Progenitor cell of endocrine pancreas (in vitro differentiated cells): ENCODE measurements around the gene RPS18. TPM values are rescaled to one million over a fixed set of nuclear protein-coding genes. Genes with fewer than 3 reads are reported as not detected.

Experiments
- DNase-seq: peaks from one replicate; pipeline ENCODE4 v3.0.0; 2021; ENCODE audit warnings: low spot score; ENCODE audit not compliant: unreplicated experiment
- H3K27ac Mint-ChIP-seq: 2 replicates; pipeline ENCODE4 v1.8.0; 2021; ENCODE audit warnings: mild to moderate bottlenecking, moderate library complexity, mixed read lengths
- H3K27me3 Mint-ChIP-seq: 2 replicates; pipeline ENCODE4 v1.8.0; 2021; ENCODE audit warnings: mixed read lengths
- H3K36me3 Mint-ChIP-seq: 2 replicates; pipeline ENCODE4 v1.8.0; 2022; ENCODE audit warnings: mixed read lengths; ENCODE audit not compliant: insufficient read depth
- H3K4me1 Mint-ChIP-seq: 2 replicates; pipeline ENCODE4 v1.8.0; 2021; ENCODE audit warnings: low read depth, mixed read lengths
- H3K4me3 Mint-ChIP-seq: 2 replicates; pipeline ENCODE4 v1.8.0; 2021; ENCODE audit warnings: low read depth, mild to moderate bottlenecking, moderate library complexity, mixed read lengths
- H3K9me3 Mint-ChIP-seq: 2 replicates; pipeline ENCODE4 v1.8.0; 2021; ENCODE audit warnings: low read depth, mixed read lengths
- total RNA-seq: library from RNA; stranded (reverse); gene quantifications from 2 replicates; pipeline ENCODE4 v1.2.1, GENCODE V29; 2021
- TF ChIP-seq, protein P1 (sequence below): fragments of 200-600 bp; sonication (generic); IDR thresholded peaks from one replicate; pipeline ENCODE4 v1.5.0; 2021; ENCODE audit warnings: antibody characterized with exemption, mild to moderate bottlenecking; ENCODE audit not compliant: unreplicated experiment

RPS18 gene
- total RNA-seq, 1 donor from 2014 or later, result 1,974 TPM

DNA sequence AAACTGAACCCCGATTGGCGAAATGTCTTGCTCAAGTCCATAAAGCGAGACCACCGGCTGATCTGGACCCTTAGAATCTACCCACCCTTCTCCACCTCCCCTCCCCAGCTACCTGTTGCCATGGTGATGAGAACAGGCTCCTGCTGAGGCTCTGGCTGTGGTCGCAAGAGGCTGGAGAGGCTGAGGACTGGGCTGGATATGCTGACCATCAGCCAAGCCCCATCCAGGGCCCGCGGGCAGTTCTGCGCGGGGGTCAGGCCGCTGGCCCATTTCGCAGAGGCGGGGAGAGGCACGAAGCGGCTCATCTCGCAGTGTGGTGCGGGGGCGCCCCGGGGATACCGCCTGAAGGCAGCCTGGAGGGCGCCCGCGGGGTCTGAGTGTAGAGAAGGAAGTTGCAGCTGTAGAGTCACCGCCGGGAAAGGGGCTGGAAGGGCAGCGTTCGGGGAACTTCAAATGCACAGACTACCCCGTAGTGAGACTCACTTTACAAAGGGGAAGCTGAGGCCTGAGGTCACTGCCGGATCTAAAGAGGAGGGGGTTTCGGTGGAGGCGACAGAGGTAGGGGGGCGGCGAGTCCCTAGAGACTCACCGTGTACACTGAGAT is 41.3 kb downstream of the RPS18 start:
- Mint-ChIP-seq H3K4me1 (peaks cover 32% of the 10 kb centered on the region), H3K27ac (peak overlapping the region; percentile 88), H3K36me3 (peaks cover 11% of the 10 kb centered on the region), H3K9me3 (no peaks in the 10 kb centered on the region), H3K27me3 (peaks cover 3% of the 10 kb centered on the region), H3K4me3 (peak overlapping the region; percentile 85)
- TF ChIP-seq, protein P1, sequence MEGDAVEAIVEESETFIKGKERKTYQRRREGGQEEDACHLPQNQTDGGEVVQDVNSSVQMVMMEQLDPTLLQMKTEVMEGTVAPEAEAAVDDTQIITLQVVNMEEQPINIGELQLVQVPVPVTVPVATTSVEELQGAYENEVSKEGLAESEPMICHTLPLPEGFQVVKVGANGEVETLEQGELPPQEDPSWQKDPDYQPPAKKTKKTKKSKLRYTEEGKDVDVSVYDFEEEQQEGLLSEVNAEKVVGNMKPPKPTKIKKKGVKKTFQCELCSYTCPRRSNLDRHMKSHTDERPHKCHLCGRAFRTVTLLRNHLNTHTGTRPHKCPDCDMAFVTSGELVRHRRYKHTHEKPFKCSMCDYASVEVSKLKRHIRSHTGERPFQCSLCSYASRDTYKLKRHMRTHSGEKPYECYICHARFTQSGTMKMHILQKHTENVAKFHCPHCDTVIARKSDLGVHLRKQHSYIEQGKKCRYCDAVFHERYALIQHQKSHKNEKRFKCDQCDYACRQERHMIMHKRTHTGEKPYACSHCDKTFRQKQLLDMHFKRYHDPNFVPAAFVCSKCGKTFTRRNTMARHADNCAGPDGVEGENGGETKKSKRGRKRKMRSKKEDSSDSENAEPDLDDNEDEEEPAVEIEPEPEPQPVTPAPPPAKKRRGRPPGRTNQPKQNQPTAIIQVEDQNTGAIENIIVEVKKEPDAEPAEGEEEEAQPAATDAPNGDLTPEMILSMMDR, result no peak
- DNase-seq, result no peak

DNA sequence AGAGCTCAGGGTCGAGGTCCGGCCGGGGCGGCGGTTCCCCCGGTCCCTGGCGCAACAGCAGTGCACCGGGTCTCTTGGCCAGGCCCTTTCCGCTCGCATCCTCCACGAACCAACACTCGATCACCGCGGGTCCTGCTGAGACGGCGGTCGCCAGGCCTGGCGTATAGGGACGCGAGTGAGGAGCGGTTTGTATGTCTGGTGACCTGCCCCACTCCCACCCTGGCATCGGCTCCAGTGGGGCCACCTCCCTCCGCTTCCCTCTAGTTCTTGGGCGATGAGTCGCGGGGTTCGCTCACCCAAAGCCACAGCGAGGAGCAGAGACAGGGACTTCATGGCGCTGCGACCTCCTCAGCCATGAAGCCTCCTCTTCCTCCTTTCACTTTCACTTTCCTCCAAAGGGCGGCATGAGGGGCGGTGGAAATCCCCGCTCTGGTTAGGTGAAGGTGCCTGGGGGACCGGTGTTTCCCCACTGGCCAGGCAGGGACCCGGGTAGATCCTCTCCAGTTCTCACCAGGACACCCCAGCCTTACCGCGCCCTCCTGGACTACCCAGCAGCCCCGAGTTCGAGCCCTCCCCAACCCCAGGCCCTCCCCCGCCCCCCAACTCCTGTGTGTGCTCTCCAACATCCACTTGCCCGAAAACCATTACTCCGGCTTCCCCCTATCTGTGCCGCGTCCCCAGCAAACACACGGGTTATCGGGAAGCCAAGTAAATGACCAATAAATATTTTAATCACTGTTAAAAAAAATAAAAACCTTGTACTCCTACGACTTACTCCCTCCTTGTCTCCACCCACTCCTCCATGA is 42.0 kb downstream of the RPS18 start, which contains the start of gene TAPBP:
Gene TAPBP, minus strand, starts transcription at position 370 of the 806 bp plus-strand sequence. Its CDS starts 37 bp downstream, at position 333.
- H3K9me3 Mint-ChIP-seq, result no peaks in the 10 kb centered on the region
- peaks cover 38% of the 10 kb centered on the region for H3K4me1 Mint-ChIP-seq
- TF ChIP-seq, protein P1, result no peak
- peaks cover 3% of the 10 kb centered on the region for H3K27me3 Mint-ChIP-seq
- DNase-seq, result no peak
- peaks cover 15% of the 10 kb centered on the region for H3K36me3 Mint-ChIP-seq
- H3K27ac Mint-ChIP-seq, result peak within 1 kb of the TSS; percentile 88
- H3K4me3 Mint-ChIP-seq, result peak within 1 kb of the TSS; percentile 85

DNA sequence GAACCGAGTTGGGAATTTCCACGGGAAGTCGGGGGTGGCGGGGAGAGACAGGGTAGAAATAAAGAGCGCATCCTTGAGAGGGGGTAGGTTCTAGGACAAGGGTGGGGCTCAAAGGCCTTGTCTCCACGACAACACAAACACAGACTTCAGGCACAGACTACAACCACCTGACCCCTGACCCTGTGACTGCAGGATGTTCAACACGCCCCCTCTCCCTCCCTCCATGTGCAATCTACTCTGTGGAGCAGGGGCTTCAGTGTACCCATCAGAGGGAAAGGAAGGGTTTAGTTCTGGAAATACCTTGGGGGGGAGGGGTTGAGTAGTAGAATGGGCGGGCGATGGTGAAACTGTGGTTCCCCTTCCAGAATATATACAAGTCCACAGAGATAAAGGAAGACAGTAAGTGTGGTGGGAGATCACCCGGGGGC is 42.7 kb downstream of the RPS18 start:
- TF ChIP-seq, protein P1, result no peak
- Mint-ChIP-seq H3K9me3 (no peaks in the 10 kb centered on the region), H3K4me1 (peaks cover 40% of the 10 kb centered on the region)

DNA sequence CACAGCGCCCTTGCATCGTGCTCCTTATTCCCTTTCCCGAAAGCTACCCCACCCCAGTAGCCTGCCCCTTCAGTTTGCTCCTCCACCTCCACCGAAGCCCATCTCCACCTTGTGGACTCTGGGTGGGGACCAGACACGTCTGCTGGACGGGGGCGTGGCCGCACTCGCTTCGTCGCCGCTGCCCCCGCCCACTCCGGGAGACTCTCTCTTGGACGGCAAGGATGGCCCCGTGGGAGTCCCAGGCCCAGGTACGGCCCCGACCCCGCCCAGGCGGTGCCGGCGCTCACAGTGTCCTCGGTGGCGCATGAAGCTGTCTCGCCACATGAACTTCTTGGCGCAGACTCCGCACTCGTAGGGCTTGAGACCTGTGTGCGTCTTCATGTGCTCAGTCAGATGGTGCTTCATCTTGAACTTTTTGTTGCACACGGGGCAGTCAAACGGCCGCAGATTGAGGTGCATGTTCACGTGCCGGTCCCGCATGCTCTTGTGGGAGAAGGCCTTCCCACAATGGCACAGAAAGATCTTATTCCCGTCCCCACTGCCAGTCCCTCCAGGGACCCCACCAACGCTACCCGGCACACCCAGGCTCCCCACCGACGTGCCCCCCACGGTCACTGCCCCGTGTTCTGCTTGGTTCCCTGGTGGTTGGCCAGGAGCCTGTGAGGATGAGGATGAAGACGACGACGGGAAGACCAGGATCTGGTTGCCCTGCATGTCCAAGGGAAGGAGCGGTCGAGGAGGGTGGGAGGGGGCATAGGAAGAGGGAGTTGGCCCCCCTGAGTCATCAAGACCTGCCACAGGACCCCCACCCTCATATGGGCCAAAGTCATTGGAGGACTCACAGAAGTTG is 43.3 kb downstream of the RPS18 start:
- Mint-ChIP-seq H3K27me3 (peaks cover 3% of the 10 kb centered on the region), H3K27ac (no peak overlapping the region), H3K9me3 (no peaks in the 10 kb centered on the region), H3K36me3 (peaks cover 21% of the 10 kb centered on the region), H3K4me1 (peaks cover 40% of the 10 kb centered on the region), H3K4me3 (peak overlapping the region; percentile 85)
- TF ChIP-seq, protein P1, result no peak
- no peak for DNase-seq

More for the DNA sequence above, 42.7 kb downstream of the RPS18 start:
- H3K27me3 Mint-ChIP-seq, result peaks cover 3% of the 10 kb centered on the region
- DNase-seq, result no peak
- peak overlapping the region; percentile 85 for H3K4me3 Mint-ChIP-seq
- peaks cover 17% of the 10 kb centered on the region for H3K36me3 Mint-ChIP-seq
- no peak overlapping the region for H3K27ac Mint-ChIP-seq
